MCF 10A (cell line): Measurements from ENCODE around the gene ECHS1. TPM values are rescaled to one million over a fixed set of nuclear protein-coding genes. Genes with fewer than 3 reads are reported as not detected.

Experiments used
- BruUV-seq: library from RNA; stranded (reverse); fragments of 400-500 nt; replicated peaks from 2 replicates; lab custom pipeline; 2021; lab: Mats Ljungman, UMichigan
- CTCF ChIA-PET: fragments of 300-600 bp; sonication (Branson Sonifier 250); formaldehyde crosslinking; extraction: SDS; loops from one replicate; lab custom pipeline; 2021; ENCODE audit warnings: antibody characterized with exemption, inconsistent platforms; lab: Yijun Ruan, JAX
- POLR2A ChIA-PET: fragments of 300-600, 350-650 bp; sonication (Branson Sonifier 250); formaldehyde crosslinking; extraction: SDS; loops from one replicate; lab custom pipeline; 2020; ENCODE audit warnings: antibody characterized with exemption, inconsistent platforms; lab: Yijun Ruan, JAX
- DNase-seq: peaks from one replicate; pipeline ENCODE4 v3.0.0-alpha.2; 2018; ENCODE audit not compliant: unreplicated experiment
- H3K27ac Mint-ChIP-seq: one replicate; pipeline ENCODE4 v1.8.0; 2022; ENCODE audit warnings: mild to moderate bottlenecking, low read depth, mixed read lengths; ENCODE audit not compliant: unreplicated experiment
- H3K27me3 Mint-ChIP-seq: one replicate; pipeline ENCODE4 v1.8.0; 2022; ENCODE audit warnings: mixed read lengths; ENCODE audit not compliant: insufficient read depth, unreplicated experiment
- H3K36me3 Mint-ChIP-seq: one replicate; pipeline ENCODE4 v1.8.0; 2022; ENCODE audit warnings: mild to moderate bottlenecking, moderate library complexity, mixed read lengths; ENCODE audit not compliant: insufficient read depth, unreplicated experiment
- H3K4me1 Mint-ChIP-seq: one replicate; pipeline ENCODE4 v1.8.0; 2022; ENCODE audit warnings: mixed read lengths; ENCODE audit not compliant: insufficient read depth, unreplicated experiment
- H3K4me3 Mint-ChIP-seq: one replicate; pipeline ENCODE4 v1.8.0; 2022; ENCODE audit warnings: mild to moderate bottlenecking, moderate library complexity, mixed read lengths; ENCODE audit not compliant: unreplicated experiment
- H3K9me3 Mint-ChIP-seq: one replicate; pipeline ENCODE4 v1.8.0; 2022; ENCODE audit warnings: mixed read lengths; ENCODE audit not compliant: unreplicated experiment
- intact Hi-C: fragments of 100-400 bp; cut with micrococcal nuclease; formaldehyde crosslinking; loops from 2 replicates; pipeline ENCODE4 v1.14.1; 2022
- total RNA-seq: library from RNA; stranded (reverse); gene quantifications from 2 replicates; pipeline ENCODE4 v1.2.3, GENCODE V29; 2022
- TF ChIP-seq, protein P1 (sequence below): fragments of 200-600 bp; IDR thresholded peaks from one replicate; pipeline ENCODE4 v1.8.0; 2022; ENCODE audit warnings: antibody characterized with exemption, mild to moderate bottlenecking; ENCODE audit not compliant: unreplicated experiment

ECHS1 gene
- total RNA-seq, 1 experiment from 2014 or later, result 82.7 TPM

DNA sequence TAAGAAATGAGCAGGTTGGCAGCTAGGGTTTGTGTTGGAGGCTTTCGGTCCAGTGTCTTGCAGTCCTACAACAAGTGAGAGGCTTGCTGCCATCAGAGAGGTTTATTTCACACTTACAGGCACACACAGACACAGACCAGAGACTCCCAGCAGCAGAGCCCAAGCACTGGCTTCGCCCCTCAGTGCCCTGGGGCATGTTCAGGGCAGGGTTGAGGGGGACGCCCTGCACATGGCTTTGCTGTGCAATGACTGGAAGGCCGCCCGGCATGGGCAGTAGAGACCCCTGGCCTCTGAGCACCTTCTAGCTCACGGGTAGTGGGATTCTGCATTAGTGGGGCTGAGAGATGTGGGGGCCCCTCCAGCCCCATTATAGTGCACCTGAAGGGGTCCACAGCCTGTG is 47.4 kb upstream of the ECHS1 start:
- ChIA-PET POLR2A (no interaction called here), CTCF (no interaction called here)
- H3K27me3 Mint-ChIP-seq, result no peaks in the 10 kb centered on the region
- DNase-seq, result no peak
- H3K36me3 Mint-ChIP-seq, result peaks cover 39% of the 10 kb centered on the region
- H3K4me3 Mint-ChIP-seq, result no peak overlapping the region
- BruUV-seq, result no TSS peak
- no peak overlapping the region for H3K27ac Mint-ChIP-seq
- H3K9me3 Mint-ChIP-seq, result no peaks in the 10 kb centered on the region
- no peaks in the 10 kb centered on the region for H3K4me1 Mint-ChIP-seq
- TF ChIP-seq, protein P1, sequence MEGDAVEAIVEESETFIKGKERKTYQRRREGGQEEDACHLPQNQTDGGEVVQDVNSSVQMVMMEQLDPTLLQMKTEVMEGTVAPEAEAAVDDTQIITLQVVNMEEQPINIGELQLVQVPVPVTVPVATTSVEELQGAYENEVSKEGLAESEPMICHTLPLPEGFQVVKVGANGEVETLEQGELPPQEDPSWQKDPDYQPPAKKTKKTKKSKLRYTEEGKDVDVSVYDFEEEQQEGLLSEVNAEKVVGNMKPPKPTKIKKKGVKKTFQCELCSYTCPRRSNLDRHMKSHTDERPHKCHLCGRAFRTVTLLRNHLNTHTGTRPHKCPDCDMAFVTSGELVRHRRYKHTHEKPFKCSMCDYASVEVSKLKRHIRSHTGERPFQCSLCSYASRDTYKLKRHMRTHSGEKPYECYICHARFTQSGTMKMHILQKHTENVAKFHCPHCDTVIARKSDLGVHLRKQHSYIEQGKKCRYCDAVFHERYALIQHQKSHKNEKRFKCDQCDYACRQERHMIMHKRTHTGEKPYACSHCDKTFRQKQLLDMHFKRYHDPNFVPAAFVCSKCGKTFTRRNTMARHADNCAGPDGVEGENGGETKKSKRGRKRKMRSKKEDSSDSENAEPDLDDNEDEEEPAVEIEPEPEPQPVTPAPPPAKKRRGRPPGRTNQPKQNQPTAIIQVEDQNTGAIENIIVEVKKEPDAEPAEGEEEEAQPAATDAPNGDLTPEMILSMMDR, result no peak
- intact Hi-C loops, result no loop called here

GRCh38 chr10:133420028-133420427 is 46.9 kb upstream of the ECHS1 start:
- Mint-ChIP-seq H3K4me3 (no peak overlapping the region), H3K9me3 (no peaks in the 10 kb centered on the region), H3K4me1 (no peaks in the 10 kb centered on the region), H3K36me3 (peaks cover 44% of the 10 kb centered on the region), H3K27me3 (no peaks in the 10 kb centered on the region), H3K27ac (no peak overlapping the region)
- TF ChIP-seq, protein P1, result no peak
- no peak for DNase-seq
- TSS peak; percentile 60 for BruUV-seq
- ChIA-PET POLR2A (no interaction called here), CTCF (no interaction called here)
- intact Hi-C loops, result no loop called here

DNA sequence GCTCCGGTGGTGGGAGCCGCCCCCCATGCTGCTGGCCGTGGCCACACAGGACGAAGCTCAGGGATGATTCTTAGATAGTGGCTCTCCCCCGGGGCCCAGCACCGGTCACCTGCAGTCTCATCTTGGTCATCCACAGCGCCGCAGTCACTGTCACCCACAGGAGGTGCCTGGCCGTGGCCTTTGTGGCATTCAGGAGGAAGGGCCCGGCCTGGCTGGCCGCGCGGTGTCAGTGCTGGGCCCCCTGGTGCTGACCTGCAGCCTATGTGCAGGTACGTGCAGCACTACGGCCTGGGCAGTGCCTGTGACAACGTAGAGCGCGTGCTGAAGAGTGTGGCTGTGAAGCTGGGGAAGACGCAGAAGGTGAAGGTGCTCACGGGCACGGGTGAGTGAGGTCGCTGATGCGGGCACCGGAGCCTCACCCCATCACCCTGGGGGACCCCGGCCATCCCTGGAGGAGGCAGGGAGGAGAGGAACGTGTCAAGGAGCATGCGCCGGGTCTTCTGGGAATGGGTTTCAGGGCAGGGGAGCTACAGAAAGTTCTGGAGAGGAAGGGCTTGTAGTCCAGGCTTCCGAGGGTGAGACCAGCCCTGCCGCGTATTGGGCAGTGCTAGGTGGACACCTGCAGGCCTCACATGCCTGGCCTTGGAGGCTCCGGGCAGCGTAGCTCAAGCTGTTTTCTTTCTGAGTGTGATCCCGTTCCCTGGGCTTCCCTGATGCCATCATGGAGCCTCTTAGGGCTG is 46.2 kb upstream of the ECHS1 start:
- CTCF ChIA-PET, result no interaction called here
- no peaks in the 10 kb centered on the region for H3K9me3 Mint-ChIP-seq
- intact Hi-C loops, result no loop called here

DNA sequence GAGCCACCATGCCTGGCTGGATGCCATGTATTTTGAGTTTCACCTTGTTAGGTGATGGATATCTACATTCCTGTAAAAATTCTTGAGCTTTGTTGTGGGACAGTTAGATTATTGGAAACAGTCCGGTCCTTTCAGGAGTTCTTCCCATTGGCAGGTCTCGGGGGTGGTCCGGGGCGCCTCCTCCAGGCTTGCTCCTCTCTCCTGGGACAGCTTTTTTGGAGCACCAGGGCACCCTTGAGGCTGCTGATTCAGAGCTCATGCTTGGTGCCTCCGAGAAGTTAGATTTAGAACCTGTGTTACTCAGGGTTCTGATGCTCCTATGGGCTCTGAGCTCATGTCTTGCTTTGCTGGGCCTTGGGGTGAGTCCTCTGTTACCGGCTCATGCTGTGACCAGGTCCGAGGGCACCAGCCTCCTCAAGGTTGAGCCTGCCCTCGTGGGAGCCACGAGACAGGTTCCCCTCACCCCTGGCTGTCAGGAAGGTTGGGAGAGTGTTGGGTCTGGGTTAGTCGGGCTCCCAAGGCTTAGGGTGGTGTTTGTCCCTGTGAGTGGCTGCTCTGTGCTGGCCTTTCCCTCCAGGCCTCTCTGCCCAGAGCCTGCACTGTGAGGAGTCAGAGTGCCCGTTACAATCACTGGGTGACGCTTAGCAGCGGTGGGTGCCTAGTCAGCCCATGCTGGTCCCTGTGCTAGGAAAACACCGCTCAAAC is 45.3 kb upstream of the ECHS1 start:
- POLR2A ChIA-PET, result no interaction called here
- Mint-ChIP-seq H3K4me1 (no peaks in the 10 kb centered on the region), H3K36me3 (peaks cover 59% of the 10 kb centered on the region), H3K4me3 (no peak overlapping the region), H3K27ac (no peak overlapping the region), H3K27me3 (no peaks in the 10 kb centered on the region), H3K9me3 (no peaks in the 10 kb centered on the region)
- TF ChIP-seq, protein P1, result no peak
- CTCF ChIA-PET, result interaction anchor here (0.6 kb wide), 1 partner anchor 19 kb away, joined by 4 read pairs; no protein-coding TSS in a partner anchor
- no peak for DNase-seq
- intact Hi-C loops, result no loop called here
- BruUV-seq, result no TSS peak

More for the DNA sequence above, 46.2 kb upstream of the ECHS1 start:
- DNase-seq, result no peak
- POLR2A ChIA-PET, result no interaction called here
- TF ChIP-seq, protein P1, result no peak
- Mint-ChIP-seq H3K4me3 (no peak overlapping the region), H3K36me3 (peaks cover 50% of the 10 kb centered on the region), H3K27ac (no peak overlapping the region), H3K4me1 (no peaks in the 10 kb centered on the region), H3K27me3 (no peaks in the 10 kb centered on the region)
- BruUV-seq, result no TSS peak
